HG03095 (cell line): ENCODE measurements around the gene OR4K5.
"Not testable (repeated sequence)": the region's sequence is repeated elsewhere in the genome, so short reads cannot be mapped to it uniquely, and the experiment has no call there.

Experiments used
- ATAC-seq: cut with Tn5 transposase; IDR thresholded peaks from one replicate; pipeline ENCODE4 v1.9.1; 2021; ENCODE audit warnings: moderate library complexity; ENCODE audit not compliant: unreplicated experiment

The OR4K5 gene

GRCh38 chr14:19920021-19920657 lies at the start of gene OR4K5:
TSS of gene OR4K5 (plus strand) at chr14:19920607. CDS start at chr14:19920607, 0 bp downstream.
- ATAC-seq: no peak

- ATAC-seq: no peak
These were observed 47.2 kb upstream of the OR4K5 start for GRCh38 chr14:19873178-19873577.

- no peak for ATAC-seq
These were observed 45.6 kb upstream of the OR4K5 start, which contains the start of gene OR4K2 for GRCh38 chr14:19874842-19875241. TSS of gene OR4K2 (plus strand) at chr14:19875142. CDS start at chr14:19876268, 1,126 bp downstream.

- ATAC-seq: no peak
These were observed 42.3 kb upstream of the OR4K5 start for GRCh38 chr14:19878029-19878642.

GRCh38 chr14:19895282-19895681 lies 25.1 kb upstream of the OR4K5 start:
- ATAC-seq: no peak

- ATAC-seq: no peak
These were observed 19.4 kb upstream of the OR4K5 start for GRCh38 chr14:19900999-19901398.

GRCh38 chr14:19902409-19902808 lies 18.0 kb upstream of the OR4K5 start:
- ATAC-seq: no peak

GRCh38 chr14:19906665-19907064 lies 13.7 kb upstream of the OR4K5 start:
- no peak for ATAC-seq

GRCh38 chr14:19911114-19911513 lies 9.3 kb upstream of the OR4K5 start:
- ATAC-seq: no peak

GRCh38 chr14:19917243-19917642 lies 3.2 kb upstream of the OR4K5 start:
- no peak for ATAC-seq

GRCh38 chr14:19917955-19918518 lies 2.4 kb upstream of the OR4K5 start:
- no peak for ATAC-seq

GRCh38 chr14:19918553-19919264 lies 1.7 kb upstream of the OR4K5 start:
- no peak for ATAC-seq

- no peak for ATAC-seq
These were observed 10.2 kb downstream of the OR4K5 start, which contains the start of gene OR4K1 for GRCh38 chr14:19930617-19931016. TSS of gene OR4K1 (plus strand) at chr14:19930917. CDS start at chr14:19935667, 4,750 bp downstream.

GRCh38 chr14:19941668-19942067 lies 21.3 kb downstream of the OR4K5 start:
- ATAC-seq: no peak

- ATAC-seq: no peak
These were observed 27.1 kb downstream of the OR4K5 start for GRCh38 chr14:19947413-19948090.

- ATAC-seq: no peak
These were observed 28.8 kb downstream of the OR4K5 start for GRCh38 chr14:19949218-19949617.

- not testable (repeated sequence) for ATAC-seq
These were observed 49.3 kb downstream of the OR4K5 start for GRCh38 chr14:19969735-19970134.
